Retina (tissue), 1 donor: ENCODE measurements around the gene MIER1.
"Not testable (repeated sequence)": the region's sequence is repeated elsewhere in the genome, so short reads cannot be mapped to it uniquely, and the experiment has no call there.

Experiments
- DNase-seq: peaks from one replicate; pipeline ENCODE4 v3.0.0-alpha.2; 2016

MIER1 gene

GRCh38 chr1:66924756-66925557 is at the start of gene MIER1, which contains the start of gene DNAI4:
TSS of gene MIER1 (plus strand) at chr1:66924990. CDS start at chr1:66925029, 39 bp downstream.
TSS of gene DNAI4 (minus strand) at chr1:66924856. CDS start at chr1:66924831, 25 bp downstream.
- DNase-seq: peak; percentile 100

DNA sequence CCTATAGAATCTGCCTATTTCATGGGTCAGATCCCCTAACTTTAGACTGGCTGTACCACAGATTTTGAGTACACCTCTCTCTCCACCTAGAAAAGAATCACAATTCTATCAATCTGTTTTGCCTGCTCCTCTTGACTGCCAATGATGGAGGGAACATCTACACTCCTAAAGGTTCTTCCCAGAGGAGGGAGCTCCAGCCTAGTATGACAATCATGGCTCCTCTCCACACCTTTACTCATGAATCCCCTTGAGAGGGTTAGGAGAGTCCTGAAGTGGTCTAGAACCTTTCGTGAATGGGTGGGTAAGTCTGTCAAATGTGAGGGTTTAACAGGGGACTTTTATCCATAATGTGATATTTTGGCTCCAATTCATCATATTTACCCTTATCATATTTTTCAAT is 48.1 kb upstream of the MIER1 start:
- DNase-seq: no peak

DNA sequence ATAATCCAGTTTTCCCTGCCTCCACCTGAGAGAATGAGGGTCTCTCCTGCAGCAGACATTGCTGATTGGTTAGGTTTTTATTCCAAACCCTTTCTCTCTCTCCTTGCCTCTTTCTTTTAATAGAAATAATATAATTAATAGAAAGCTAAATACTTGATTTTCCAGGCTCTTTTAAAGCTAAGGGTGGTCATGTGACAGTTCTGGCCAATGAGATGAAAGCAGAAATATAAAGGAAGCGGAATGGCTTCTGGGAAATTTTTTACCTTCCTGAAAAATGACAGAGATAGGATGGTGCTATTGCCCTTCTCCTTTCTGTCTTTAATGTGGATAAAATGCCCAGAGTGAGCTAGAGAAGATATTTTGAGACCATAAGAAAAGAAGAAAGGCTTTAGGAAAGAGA is 35.8 kb upstream of the MIER1 start:
- no peak for DNase-seq

GRCh38 chr1:66890621-66891020 is 34.2 kb upstream of the MIER1 start:
- DNase-seq: no peak

DNA sequence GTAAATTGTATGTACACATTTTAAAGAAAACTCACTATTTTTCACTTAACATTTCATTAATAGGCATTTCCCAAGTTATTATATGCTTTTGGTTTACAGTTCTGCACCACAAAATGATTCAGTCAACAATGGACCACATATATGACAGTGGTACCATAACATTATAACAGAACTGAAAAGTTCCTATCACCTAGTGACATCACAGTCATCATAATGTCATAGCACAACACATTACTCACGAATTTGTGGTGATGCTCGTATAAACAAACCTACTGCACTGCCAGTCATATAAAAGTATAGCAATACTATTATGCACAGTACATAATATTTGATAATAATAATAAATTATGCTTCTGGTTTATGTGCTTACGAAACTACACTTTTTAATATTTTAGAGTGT is 31.1 kb upstream of the MIER1 start:
- no peak for DNase-seq

DNA sequence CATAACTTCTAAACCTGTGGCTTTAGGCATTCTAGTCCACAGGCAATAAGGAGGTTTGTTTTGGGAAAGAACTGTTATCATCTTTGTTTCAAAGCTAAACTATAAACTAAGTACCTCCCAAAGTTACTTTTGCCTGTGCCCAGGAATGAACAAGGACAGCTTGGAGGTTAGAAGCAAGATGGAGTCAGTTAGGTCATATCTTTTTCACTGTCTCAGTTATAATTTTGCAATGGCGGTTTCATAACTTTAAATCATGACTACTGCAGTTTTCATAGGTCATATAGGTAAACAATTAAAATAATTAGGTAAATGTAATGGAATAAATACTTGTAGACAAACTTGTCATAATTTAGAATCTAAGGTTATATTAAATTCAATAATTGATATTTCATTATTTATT is 9.6 kb upstream of the MIER1 start:
- DNase-seq: not testable (repeated sequence)

DNA sequence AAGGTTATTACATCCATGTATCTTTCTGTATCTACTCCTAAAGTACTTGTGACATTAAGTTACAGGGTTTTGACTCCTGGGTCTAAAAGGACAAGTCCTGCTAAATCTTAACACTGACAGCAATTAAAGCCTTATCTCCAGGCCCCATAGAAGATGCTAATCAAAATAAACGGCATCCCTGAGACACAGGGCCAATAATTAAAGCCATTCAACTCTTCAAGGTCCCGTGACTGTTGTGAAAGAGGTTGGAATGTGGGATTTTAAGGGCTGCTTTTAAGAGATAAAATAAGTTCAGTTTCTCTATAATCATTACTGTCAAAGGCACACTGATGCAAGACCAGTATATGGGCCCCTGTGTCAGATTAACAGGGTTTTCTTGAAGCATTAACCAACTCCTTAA is 8.5 kb upstream of the MIER1 start:
- no peak for DNase-seq

- no peak for DNase-seq
Observed at GRCh38 chr1:66917476-66917875, 7.3 kb upstream of the MIER1 start.

GRCh38 chr1:66919063-66919462 is 5.7 kb upstream of the MIER1 start:
- DNase-seq: no peak

- DNase-seq: no peak
Observed at GRCh38 chr1:66919828-66920227, 5.0 kb upstream of the MIER1 start.

- DNase-seq: no peak
Observed at GRCh38 chr1:66920543-66920942, 4.2 kb upstream of the MIER1 start.

- DNase-seq: no peak
Observed at GRCh38 chr1:66925558-66925910, 744 bp downstream of the MIER1 start.

DNA sequence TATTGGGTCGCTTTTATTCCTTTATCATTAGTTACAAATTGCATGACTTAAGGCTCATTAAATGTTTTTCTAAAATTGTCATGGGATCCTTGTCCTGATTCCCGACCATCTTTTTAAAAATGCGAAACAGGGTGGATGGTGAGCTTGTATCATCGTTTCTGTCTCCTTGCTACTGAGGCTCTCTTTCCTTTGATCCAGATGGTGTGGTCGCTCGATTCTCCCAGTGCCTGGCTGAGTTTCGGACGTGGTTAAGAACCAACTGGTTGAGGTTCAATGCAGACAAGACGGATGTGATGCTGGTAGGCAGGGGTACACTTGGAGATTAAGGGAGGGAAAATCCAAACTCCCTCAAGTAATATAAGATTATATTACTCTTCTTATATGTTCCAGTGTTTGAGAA is 1.2 kb downstream of the MIER1 start:
- DNase-seq: no peak

GRCh38 chr1:66927528-66927927 is 2.7 kb downstream of the MIER1 start:
- no peak for DNase-seq

- no peak for DNase-seq
Observed at GRCh38 chr1:66929146-66929688, 4.4 kb downstream of the MIER1 start.

DNA sequence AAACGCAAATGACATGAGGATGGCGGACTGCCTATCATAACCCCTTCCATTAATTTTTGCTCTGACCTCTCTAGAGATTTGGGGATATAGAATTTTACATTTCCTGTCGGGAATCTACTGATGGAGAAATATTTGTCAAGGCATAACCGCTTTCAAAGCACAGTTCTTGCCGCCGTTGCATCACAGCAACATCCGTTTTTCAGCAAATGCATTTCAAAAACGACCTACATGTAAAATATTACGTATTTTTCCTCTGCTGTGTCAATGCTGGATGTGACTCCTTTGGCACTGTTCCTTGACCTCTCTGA is 4.9 kb downstream of the MIER1 start:
- no peak for DNase-seq

GRCh38 chr1:66929999-66930822 is 5.4 kb downstream of the MIER1 start:
- peak; percentile 99 for DNase-seq

GRCh38 chr1:66930823-66931174 is 6.0 kb downstream of the MIER1 start:
- DNase-seq: no peak

GRCh38 chr1:66931590-66931989 is 6.8 kb downstream of the MIER1 start:
- no peak for DNase-seq

DNA sequence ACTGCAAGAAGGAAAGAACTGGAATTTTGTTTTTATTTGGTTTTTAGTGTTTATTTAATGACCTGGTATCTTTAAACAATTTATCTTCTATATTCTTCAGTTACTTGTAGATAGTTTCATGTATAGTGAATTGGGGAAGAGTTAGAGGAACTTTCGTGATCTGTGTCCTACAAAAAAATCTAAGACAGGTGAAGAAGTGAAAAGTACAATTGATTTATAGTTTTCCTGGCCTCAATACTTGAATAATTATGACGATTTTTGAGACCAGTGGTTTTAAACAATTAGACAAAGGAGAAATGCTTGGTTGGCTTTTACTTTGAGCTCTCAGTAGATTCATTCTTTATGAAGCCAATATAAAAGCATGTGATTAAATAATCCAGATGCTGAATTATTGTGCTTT is 7.5 kb downstream of the MIER1 start:
- DNase-seq: no peak

- no peak for DNase-seq
Observed at GRCh38 chr1:66933887-66934700, 9.3 kb downstream of the MIER1 start.

GRCh38 chr1:66937529-66938234 is 12.9 kb downstream of the MIER1 start:
- no peak for DNase-seq

DNA sequence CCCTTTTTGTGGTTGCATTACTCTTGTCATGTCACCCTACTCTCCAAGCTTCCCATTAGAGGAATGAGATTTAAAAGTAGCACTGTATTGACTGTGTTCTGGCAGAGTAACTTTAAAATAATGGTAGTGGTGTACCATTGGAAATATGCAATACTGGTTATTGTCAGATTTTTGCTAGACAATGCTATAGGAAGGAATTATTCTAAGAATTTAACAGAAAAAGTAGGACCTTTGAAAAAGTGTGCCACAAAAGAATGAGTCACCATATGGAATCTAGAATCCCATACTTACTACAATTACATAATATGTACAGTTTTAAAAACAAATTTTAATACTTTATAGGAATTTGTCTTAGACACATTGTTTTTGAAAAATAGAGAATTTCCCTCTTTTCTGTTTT is 13.8 kb downstream of the MIER1 start:
- DNase-seq: no peak
